CD4-positive, alpha-beta T cell treated with Interleukin-6 at 100 ng/mL for 8 hours (primary cell): Measurements from ENCODE around the gene RNF167.
A peak's percentile ranks its signal among the peaks of the same experiment; 100 is the strongest.

ENCODE experiments used
- DNase-seq: peaks from one replicate; pipeline ENCODE4 v3.0.0-alpha.2; 2020; ENCODE audit warnings: mixed read lengths, low spot score

Gene RNF167

DNA sequence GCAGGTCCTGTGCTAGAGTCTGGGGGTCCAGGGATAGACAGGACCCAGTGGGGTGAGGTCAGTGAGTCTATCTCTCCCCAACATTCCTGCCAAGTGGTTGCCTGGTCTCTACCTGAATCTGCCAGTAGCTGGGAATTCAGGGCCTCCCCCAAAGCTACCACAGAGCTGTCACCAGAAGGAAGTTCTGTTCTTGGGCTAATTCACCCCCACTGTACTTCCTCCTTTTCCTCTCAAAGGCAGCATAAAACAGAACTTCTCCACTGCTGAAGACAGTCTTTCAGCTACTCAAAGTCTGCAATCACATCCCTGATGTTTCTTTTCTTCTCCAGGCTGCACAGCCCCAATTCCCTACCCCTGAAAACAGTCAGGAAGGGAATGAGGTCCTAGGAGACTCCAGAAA lies 38.7 kb downstream of the RNF167 start:
- no peak for DNase-seq

DNA sequence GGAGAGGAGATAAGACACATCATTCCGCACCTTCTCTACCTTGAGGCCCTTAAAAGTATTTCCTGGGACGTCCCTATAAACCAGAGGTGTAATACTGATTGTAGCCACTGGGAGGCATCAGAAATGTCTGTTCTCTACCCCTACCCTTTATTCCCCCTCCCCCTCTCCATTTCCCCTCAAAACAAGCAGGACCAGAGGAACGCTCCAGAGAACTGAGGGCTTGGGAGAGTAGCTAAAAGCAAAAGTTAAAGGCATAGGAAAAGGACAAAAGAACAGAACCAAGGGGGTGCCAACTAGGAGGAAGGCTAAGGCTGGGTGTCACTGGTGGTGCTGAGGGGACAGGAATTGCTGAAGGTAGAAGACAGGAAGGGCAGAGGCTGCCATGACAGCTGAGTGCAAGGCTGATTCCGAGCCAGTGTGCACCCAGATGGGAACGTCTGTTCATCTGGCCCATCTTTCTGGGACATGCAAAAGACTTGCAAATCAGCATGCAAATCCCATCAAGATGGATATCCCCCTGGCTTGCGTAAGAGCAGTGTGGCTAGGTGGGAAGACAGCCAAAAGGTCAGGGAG lies 40.7 kb downstream of the RNF167 start:
- peak; percentile 66 for DNase-seq

DNA sequence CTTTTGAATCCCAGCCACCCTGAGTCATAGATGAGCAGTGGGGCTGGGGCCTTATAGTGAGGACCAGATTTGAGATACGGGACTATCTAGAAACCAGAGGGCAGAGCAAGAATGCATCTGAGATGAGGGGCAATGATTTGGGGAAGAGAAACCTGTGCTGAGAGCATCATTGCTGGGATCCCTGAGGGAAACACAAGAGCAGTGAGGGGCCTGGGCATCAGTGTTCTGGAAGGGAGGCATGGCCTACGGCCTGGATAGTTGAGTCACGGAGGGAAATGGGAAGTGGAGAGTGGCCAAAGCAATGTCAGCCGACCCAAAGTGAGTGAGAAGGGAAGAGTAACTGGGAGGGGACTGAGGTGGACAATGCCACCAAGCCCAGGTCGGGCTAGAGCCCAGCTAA lies 42.2 kb downstream of the RNF167 start:
- no peak for DNase-seq

DNA sequence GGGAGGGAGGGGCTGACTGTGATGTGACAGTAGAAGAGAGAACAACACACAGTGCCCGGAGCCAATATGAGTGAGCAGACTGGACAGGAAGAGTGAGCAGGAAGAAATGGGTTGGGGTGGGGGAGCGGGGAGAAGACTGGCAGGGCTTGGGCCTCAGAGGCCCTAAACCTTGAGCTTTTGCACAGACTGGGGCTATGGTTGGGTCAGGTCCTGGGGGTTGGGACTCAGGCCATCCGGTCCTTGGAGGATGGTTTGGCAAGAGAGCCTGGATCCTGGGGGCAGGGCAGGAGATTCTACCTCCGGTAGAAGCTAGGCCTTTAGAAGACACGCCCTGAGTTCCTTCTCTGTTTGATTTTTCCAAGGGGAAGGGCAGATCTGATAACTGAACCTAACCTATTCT lies 46.3 kb downstream of the RNF167 start:
- no peak for DNase-seq

DNA sequence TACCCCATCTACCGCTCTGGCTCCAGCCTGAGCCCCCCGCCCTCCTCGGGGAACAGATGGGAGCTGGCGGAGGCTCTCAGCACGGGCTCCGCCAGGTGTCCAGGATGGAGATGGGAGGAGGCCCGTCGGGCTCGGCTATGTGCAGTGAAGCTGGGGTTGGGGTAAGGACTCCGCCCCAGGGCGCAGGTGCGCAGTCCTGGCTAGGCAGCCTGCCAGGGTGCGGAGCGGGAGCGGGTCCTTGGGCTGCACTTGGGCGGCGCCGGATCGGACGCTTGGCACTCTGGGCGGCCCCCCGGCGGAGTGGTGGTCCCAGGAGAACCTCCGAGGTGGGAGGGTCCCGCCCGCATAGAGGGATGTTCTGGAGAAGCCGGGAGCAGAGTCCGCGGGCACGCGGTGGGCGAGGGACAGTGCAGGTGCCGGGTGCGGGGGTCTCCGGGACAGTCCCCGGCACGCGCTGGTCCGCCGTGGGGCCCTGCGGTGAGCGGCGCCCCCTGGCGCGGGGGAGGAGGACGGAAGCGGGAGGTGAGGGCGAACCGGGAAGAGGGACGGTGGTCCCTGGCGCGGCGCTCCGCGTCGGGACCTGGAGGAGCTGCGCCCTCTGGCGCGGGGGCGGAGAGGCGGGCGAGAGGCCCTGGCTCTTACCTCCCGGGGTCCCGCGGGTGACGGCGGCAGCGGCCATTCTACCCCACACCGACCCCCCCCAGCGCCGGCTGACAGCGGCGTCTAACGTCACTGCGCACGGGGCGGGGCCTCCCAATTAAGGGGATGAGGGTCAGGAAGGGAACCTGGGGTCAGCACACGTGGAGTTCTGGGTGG lies 47.1 kb downstream of the RNF167 start, which contains the start of gene CAMTA2:
Gene CAMTA2 (minus strand): TSS at position 725 of the 816 bp plus-strand sequence. CDS start 1,453 bp downstream, outside the sequence.
- DNase-seq: peak; percentile 82

DNA sequence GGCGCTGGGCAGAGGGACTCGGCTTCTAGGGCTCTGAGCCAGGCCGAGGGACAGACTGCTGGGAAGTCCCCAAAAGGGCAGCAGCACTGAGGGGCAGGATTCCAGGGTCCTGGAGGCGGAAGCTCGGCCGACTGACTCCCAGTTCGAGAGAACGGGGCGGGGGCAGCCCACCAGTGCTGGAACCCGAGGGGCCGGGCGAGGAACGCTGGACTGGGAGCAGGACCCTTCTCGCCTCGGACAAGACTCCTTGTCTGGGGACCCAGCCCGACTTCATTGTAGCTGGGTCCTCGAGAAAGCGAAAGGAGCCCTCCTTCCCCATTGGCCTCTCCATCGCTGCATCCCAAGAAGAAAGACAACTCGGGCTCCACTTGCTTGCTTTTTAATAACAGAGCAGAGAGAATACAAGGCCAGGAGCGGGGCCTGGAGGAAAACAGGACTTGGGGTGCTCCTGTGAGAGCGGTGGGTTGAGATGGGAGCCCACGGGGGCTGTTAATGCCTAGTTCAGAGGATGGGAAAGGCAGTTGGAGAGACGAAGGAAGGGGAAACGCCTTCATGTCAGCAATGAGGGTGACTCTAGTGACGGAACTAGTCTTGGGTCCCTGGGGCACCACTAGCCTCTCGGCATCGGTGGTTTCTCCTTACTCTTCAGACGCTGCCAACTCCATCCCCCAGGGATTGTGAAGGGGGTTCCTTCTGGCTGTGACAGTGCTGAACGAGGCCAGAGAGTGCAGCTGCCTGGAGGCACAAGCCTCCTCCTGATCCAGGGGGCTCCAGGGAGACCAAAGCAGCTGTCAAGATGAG lies 47.9 kb downstream of the RNF167 start:
- DNase-seq: no peak

DNA sequence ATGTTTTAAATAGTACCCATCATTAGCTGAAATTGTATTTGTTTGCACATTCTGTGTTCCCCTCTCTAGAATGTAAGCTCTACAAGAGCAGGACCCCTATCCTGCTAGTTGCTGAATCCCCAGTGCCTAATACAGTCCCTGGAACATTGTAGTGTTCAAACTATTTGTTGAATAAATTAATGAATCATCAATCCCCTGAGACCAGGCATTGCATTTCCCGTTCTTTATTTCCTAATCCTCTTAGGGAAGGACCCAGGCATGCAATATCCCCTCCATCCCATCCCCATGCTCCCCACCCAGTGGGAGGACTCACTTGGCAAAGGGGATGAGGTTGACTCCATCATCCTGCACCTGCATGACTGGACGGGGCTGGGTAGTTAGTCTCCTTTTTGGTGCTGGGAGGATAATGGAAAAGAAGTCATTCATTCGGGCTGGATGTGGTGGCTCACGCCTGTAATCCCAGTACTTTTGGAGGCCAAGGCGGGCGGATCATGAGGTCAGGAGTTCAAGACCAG lies 54.1 kb downstream of the RNF167 start:
- DNase-seq: no peak
